ENCODE measurements around the gene MYRIP. TPM values are rescaled to one million over a fixed set of nuclear protein-coding genes. Genes with fewer than 3 reads are reported as not detected.

MYRIP gene
- total and polyA plus RNA-seq, 12 donors = 0.45 to 2.7 (median 1.3) TPM

GRCh38 chr3:39879581-39879980 lies 70.2 kb downstream of the MYRIP start:
- ATAC-seq = no peak
- intact Hi-C loops (cut with DNase I) = no loop called here

DNA sequence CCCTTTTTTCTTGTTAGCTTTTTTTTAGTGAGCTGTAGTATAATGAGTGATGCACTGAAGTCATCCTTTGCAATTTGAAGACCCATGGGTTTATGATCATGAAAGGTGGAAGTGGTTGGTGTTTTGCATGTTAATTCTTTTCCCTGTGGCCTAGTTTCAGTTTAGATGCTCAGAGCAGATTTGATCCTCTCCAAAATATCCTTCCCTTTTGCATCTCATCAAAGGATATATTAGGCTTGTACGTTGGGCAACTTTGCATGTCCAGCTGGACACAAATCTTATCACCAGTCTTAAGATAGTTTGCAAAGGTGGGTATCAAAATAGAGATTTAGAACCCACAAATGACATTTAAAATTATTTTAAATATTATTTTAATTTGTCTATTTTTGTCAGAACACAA lies 72.7 kb downstream of the MYRIP start:
- WGBS, 2 donors = 87 to 90% methylated on average over 1 of the region's 1 CpG
- intact Hi-C loops (cut with DNase I) = no loop called here
- ATAC-seq (no peak), DNase-seq (no peak)
- Histone ChIP-seq H3K9me3 (peaks cover 0 to 19% (median 0%) of the 10 kb centered on the region in 11 donors), H3K4me1 (no peaks in the 10 kb centered on the region), H3K36me3 (no peaks in the 10 kb centered on the region), H3K27me3 (peaks cover 0 to 2% (median 0%) of the 10 kb centered on the region in 7 donors), H3K4me3 (no peak overlapping the region), H3K27ac (no peak overlapping the region)
- TF ChIP-seq, protein P1, sequence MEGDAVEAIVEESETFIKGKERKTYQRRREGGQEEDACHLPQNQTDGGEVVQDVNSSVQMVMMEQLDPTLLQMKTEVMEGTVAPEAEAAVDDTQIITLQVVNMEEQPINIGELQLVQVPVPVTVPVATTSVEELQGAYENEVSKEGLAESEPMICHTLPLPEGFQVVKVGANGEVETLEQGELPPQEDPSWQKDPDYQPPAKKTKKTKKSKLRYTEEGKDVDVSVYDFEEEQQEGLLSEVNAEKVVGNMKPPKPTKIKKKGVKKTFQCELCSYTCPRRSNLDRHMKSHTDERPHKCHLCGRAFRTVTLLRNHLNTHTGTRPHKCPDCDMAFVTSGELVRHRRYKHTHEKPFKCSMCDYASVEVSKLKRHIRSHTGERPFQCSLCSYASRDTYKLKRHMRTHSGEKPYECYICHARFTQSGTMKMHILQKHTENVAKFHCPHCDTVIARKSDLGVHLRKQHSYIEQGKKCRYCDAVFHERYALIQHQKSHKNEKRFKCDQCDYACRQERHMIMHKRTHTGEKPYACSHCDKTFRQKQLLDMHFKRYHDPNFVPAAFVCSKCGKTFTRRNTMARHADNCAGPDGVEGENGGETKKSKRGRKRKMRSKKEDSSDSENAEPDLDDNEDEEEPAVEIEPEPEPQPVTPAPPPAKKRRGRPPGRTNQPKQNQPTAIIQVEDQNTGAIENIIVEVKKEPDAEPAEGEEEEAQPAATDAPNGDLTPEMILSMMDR (IDR thresholded peaks at IDR 0.05) = no peak

More at GRCh38 chr3:39879581-39879980, 70.2 kb downstream of the MYRIP start:
- Histone ChIP-seq H3K27ac (no peak overlapping the region), H3K27me3 (peaks cover 0 to under 1% (median 0%) of the 10 kb centered on the region in 7 donors), H3K9me3 (peaks cover 0 to 21% (median 0%) of the 10 kb centered on the region in 11 donors), H3K4me3 (no peak overlapping the region), H3K36me3 (no peaks in the 10 kb centered on the region), H3K4me1 (no peaks in the 10 kb centered on the region)
- WGBS, 2 donors = 71 to 84% methylated on average over 2 of the region's 2 CpGs
- TF ChIP-seq, protein P1 (IDR thresholded peaks at IDR 0.05) = no peak
- DNase-seq = no peak

GRCh38 chr3:39892068-39892467 lies 82.7 kb downstream of the MYRIP start:
- WGBS, 2 donors = 73 to 84% methylated on average over 1 of the region's 1 CpG
- intact Hi-C loops (cut with DNase I) = no loop called here

DNA sequence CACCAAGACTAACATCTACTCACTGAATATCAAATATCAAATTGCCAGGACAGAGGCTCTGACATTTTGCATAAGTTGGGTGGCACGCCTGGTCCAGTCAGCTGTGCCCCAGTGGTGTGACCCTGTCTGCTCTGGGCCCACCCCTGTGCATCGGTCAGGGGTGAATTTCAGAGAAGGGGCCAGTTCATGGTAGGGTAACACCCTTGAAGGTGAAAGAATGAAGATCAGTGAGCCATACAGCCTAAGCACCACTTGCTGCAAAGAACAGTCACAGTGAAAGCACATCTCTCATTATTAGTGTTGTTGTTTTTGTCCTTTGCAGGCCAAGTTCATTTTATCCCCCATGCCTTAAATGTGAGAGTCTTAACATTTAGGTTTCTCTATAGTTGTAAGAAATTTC lies 86.8 kb downstream of the MYRIP start:
- H3K27me3 ChIP-seq = no peaks in the 10 kb centered on the region
- H3K9me3 ChIP-seq = no peaks in the 10 kb centered on the region
- no peaks in the 10 kb centered on the region for H3K36me3 ChIP-seq
- ATAC-seq (no peak), DNase-seq (no peak)
- H3K4me3 ChIP-seq = no peak overlapping the region
- WGBS, 2 donors = 85 to 91% methylated on average over 2 of the region's 2 CpGs
- H3K27ac ChIP-seq = no peak overlapping the region
- TF ChIP-seq, protein P1 (IDR thresholded peaks at IDR 0.05) = no peak
- H3K4me1 ChIP-seq = no peaks in the 10 kb centered on the region
- intact Hi-C loops (cut with DNase I) = no loop called here

More at GRCh38 chr3:39892068-39892467, 82.7 kb downstream of the MYRIP start:
- Histone ChIP-seq H3K36me3 (no peaks in the 10 kb centered on the region), H3K9me3 (peaks cover 0 to 4% (median 0%) of the 10 kb centered on the region in 11 donors), H3K27ac (no peak overlapping the region), H3K4me1 (no peaks in the 10 kb centered on the region), H3K27me3 (no peaks in the 10 kb centered on the region), H3K4me3 (no peak overlapping the region)
- TF ChIP-seq, protein P1 (IDR thresholded peaks at IDR 0.05) = no peak
- DNase-seq (no peak), ATAC-seq (no peak)

All from heart right ventricle (tissue), 16 donors.